GM21515 (cell line): ENCODE data around the gene CIPC.

ENCODE experiments used
- ATAC-seq: cut with Tn5 transposase; IDR thresholded peaks from one replicate; pipeline ENCODE4 v1.9.1; 2021; ENCODE audit not compliant: unreplicated experiment

The CIPC gene

DNA sequence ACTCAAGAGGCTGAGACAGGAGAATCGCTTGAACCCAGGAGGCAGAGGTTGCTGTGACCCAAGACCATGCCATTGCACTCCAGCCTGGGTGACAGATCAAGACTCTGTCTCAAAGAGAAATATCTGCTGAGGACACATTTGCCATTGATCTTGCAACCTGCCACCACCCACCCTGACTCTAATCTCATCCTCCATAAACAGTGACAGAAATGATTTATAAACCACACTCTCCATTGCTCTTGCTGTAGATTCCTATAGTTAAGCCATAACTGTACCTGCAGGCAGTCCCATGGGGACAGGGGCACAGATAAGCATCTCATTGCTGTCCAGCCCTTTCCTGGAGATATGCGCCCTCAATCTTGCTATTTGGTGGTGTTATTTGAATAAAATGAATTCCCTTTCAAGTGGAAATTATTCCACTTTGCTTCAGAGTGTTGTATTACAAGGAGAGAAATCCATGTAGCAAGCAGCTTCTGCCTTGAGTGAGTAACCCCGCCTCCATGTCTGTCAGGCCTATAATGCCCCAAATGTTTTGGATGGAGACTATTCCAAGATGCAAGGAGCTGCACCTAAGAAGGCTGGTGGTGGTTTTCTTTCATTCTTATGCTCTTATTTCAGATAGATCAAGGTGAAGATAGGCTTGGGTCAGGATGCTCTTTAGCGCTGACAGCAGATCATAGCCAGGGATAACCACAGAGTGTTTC, 46.5 kb downstream of the CIPC start:
- ATAC-seq = no peak

DNA sequence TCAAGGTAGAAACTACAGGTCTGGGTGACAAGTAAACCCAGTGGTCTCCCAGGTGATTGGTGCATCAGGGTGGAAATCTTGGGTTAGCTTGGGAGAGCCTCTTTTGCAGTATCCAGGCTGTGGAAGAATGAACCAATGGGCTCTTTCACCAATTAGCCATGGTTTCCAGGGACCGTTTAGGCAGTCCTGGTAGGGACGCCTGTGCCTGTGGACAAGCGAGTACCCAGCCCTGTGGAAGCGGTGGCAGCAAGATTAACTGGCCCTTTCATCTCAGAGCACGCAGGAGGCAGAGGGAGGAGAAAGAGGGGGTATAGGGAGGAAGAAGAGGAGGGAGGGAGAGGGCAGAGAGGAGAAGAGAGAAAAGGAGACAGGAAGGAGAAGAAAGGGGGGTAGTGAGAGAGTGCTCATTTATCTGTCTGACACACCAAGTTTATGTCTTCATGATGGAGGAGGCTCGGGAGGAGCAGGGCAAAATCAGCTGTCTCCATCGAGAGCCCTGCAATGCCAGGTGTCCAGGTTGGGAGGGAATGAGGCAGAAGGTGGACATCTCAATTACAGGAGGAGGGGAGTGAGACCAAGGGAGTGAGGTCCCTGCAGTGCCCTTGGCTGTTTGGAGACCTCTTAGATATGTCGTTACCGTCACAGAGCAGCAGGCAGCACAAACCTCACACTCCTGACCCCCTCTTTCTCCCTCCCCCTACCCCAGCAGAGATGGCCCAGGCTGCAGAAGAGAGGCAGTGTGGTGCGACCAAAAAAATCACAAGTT, 48.1 kb downstream of the CIPC start:
- no peak for ATAC-seq

DNA sequence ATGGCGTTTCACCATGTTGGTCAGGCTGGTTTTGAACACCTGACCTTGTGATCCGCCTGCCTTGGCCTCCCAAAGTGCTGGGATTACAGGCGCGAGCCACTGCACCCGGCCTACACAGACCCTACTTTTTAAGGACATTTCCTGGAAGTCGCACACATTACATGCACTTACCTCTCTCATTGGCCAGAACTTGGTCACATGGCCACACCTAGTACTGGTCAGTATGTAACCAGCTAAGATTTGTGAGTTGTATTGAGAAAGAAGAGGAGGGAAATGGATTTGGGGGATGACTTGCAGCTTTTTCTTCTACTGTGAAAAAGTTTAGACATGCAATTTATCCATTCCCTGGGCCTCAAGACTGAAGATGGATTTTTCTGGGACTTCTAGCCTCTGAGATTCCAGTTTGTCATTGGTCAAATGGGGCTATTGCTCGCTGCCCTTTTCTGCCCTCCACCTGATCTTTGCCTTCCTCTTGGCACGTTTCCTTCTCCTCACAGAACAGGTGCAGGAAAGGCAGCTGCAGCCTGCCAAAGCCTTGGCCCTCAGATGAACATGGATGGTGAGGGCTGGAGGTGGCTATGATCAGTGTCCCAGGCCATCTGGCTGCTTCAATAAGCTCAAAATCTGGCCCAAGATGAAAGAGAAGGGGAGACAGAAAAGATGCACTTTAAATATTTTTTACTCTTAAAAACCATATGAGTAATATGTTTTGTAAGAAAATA, 50.6 kb downstream of the CIPC start:
- no peak for ATAC-seq

DNA sequence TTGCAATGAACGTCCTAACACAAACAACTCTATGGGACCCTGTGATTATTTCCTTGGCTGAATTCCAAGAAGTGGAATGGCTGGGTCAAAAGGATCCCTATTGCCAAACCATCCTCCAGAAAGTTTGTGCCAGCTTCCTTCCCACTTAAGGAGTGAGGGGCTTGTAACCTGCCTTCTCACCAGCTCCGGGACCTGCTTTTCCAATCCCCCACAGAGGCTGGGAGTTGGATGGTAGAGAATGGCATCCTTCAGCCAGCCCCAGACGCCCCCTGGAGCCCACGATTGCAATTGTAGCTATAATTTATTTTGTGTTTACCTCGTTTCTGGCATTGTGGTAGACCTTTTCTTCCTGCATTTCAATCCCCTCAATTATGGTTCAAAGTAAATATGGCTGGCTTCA, 53.2 kb downstream of the CIPC start:
- ATAC-seq = no peak

GRCh38 chr14:77151918-77152588, 54.0 kb downstream of the CIPC start:
- no peak for ATAC-seq

- no peak for ATAC-seq
These were observed 55.7 kb downstream of the CIPC start for GRCh38 chr14:77153802-77154201.

- ATAC-seq = no peak
These were observed 56.4 kb downstream of the CIPC start for GRCh38 chr14:77154421-77154820.

GRCh38 chr14:77155083-77155482, 57.0 kb downstream of the CIPC start:
- no peak for ATAC-seq

GRCh38 chr14:77157740-77158139, 59.7 kb downstream of the CIPC start:
- ATAC-seq = no peak

- no peak for ATAC-seq
These were observed 60.3 kb downstream of the CIPC start for GRCh38 chr14:77158175-77158881.

DNA sequence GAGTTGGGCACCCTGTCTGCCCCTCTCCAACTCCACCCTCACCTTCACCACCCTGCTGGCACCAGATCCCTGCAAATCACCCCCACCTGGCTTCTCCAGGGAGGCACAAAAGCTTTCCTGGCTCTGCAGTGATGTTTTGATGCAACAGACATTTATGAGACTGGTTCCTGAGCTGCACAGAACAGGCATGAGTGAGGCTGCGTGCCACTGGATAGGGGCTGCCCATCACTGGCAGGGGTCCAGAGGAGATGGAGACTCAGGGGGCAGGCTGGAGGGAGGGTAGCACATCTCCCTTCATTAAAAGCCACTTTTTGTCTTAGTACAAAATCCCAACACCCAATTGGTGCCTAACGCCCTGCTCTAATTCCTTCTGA, 60.8 kb downstream of the CIPC start:
- ATAC-seq = no peak

GRCh38 chr14:77161011-77161410, 63.0 kb downstream of the CIPC start:
- ATAC-seq = no peak
